Middle frontal gyrus (tissue), 1 donor: Measurements from ENCODE around the gene LPCAT1.

ENCODE experiments used
- DNase-seq: peaks from one replicate; pipeline ENCODE4 v3.0.0-alpha.2; 2015; ENCODE audit warnings: low spot score; ENCODE audit errors: extremely low spot score

LPCAT1 gene

GRCh38 chr5:1445313-1445688 is 78.5 kb downstream of the LPCAT1 start, which contains the start of gene SLC6A3:
SLC6A3 (minus strand) TSS chr5:1445440; CDS start chr5:1443197, 2,243 bp downstream.
- DNase-seq, result no peak

GRCh38 chr5:1444361-1445189 is 79.2 kb downstream of the LPCAT1 start:
- no peak for DNase-seq

- DNase-seq, result no peak
Observed at GRCh38 chr5:1443991-1444360, 79.8 kb downstream of the LPCAT1 start.

- DNase-seq, result no peak
Observed at GRCh38 chr5:1443171-1443570, 80.6 kb downstream of the LPCAT1 start.

DNA sequence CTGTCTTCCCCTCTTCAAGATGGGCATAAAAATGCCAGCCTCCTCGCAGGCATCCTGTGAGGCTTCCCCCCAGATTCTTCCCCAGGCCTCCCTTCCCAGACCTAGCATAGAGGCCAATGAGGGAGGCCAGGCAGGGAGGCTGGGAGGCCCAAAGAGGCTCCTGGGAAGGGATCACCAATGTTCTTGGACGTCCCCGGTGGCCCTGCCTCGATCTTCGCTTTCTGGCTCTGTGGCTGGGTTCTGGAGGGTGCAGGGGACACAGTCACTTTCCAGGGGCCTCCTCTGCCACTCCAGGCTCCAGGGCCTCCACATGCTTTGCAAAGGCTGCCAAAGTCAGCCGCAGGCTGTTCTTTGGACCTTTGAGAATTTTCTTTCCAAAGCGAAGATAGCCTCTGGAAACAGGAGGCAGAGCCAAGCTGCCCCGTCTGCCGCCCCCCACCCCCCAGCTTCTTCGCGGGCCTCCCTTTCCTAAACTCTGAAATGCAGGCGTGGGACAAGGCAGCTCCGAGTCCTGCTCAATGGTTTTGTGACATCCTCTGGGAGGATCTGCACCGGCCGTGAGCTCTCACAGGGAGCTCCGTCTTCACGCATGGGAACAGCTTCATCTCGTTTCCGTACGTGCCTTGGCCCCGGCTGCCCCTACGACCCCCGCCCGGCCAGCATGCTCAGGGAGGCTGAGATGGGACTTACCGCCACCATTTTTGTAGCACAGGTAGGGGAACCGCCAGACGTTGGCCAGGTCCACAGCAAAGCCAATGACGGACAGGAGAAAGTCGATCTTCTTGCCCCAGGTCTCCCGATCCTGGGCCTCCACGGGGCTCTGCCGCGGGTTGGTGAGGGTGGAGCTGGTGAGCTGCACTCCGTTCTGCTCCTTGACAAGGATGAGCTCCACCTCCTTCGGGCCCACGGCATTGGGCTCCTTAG is 81.3 kb downstream of the LPCAT1 start:
- no peak for DNase-seq

DNA sequence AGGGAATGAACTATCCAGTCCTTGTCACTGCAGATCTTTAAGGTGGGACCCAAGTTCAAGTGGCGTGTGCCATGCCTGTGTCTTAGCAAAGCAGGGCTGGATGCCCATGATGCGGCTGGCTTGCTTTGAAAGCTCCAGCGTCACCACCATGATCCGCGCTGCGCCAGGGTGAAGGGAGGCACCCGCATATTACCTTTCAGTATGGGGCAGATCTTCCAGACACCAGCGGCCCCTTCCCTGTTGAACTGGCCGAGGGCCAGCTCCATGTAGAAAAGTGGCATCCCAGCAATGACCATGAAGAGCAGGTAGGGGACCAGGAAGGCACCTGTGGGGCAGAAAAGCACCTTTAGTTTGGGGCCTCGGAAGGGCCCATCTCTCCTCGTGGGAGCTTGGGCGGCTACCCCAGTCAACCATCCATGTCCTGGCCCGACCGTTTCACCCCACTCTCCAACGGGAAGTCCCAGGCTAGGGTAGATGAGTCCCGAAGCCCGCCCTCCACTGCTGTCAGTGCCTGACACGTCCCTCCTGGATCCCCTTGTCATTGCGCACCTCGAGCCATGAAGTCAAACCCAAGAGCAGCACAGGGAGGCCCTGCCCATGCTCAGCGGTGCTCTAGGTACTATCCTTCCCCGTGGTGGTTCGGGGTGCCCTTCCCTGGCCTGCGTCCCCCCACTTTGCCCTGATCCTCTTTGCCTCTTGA is 82.4 kb downstream of the LPCAT1 start:
- no peak for DNase-seq

GRCh38 chr5:1440098-1440493 is 83.7 kb downstream of the LPCAT1 start:
- DNase-seq, result no peak

- no peak for DNase-seq
Observed at GRCh38 chr5:1439388-1440097, 84.2 kb downstream of the LPCAT1 start.

- no peak for DNase-seq
Observed at GRCh38 chr5:1438871-1439270, 84.9 kb downstream of the LPCAT1 start.

DNA sequence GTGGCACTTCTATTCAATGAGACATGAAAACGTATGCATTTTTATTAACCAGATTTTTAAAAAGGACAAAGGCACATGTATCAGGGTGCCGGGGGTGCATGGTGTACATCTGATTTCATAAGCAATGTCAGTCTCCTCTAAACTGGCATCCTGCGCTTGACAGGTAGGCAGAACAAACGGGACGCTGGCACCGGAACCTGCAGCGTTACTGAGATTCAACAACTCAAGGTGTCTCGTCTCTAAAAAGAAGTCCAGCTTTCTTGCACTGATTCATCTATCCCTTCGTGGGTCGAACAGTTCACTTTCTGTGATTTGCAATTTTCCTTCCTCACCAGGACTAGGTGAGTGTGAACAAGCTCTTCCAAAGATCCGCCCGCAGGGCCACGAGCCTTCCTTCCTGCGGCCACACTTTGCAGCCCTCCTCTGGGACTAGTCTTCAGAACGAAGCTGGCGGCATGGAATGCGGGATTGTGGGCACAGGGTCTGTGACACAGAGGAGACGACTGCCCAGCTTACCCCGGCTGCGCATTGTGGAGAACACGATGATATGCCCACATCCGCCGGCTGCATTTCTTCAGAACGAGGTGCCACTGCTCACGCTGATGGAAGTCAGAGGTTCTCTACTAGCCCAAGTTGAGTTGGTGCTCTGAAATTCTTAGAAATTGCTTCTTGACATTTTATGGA is 85.7 kb downstream of the LPCAT1 start:
- DNase-seq, result no peak

DNA sequence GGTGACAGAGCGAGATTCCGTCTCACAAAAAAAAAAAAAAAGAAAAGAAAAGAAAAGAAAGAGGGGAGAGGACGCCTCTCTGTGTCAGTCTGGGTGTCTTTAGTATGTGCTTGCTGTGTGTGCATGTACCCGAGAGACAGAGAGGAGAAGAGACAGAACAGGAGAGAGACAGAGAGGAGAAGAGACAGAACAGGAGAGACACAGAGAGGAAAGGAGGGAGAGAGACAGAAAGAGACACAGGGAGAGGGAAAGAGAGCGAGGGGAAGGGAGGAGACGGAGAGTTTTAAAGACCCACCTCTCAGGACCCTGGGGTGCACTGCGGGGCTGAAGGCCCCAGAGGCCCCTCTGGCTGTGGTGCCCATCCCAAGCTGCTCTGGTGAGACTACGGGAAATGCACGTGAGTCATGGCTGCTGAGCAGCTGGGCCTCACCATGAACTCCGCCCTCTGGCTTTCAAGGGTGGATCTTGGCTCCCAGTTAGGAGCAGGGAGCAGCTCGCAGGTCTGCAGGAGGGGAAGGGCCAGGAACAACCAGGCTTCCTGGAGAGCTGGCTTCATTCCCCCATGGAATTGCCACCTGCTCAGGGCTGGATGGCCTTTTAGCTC is 86.4 kb downstream of the LPCAT1 start:
- no peak for DNase-seq

DNA sequence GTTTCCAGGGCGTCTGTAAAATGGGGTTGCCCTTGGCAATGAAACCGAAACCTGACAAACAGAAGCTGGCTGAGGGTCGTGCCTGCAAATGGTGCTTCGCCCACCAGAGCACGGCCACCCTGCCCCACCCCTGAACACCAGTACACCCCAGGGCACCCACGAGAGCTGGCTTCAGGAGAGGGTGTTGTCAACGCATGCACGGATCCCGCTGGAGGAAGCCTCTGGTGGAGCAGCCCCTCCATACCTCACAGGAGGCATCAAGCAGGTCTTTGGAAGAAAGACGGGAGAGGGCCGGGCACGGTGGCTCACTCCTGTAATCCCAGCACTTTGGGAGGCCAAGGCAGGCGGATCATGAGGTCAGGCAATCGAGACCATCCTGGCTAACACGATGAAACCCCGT is 87.1 kb downstream of the LPCAT1 start:
- DNase-seq, result no peak

DNA sequence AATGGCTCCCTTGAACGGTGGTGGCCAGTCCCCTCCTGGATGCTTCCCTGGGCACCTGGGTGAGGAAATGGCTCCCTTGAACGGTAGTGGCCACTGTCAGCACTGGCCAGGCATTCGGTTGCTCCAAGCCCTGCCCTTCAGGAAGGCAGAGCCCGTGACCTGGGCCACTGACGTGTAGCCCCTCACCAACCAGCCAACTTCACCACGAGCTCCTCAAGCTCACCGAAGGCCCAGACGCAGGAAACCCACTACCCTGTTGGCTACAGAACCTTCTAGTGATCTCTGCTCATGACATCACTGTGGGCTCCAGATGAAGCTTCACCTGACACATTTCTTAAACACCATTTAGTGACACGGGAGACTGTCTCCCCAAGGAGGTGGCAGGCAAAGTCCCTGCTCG is 87.7 kb downstream of the LPCAT1 start:
- no peak for DNase-seq

GRCh38 chr5:1435369-1435768 is 88.4 kb downstream of the LPCAT1 start:
- DNase-seq, result no peak

DNA sequence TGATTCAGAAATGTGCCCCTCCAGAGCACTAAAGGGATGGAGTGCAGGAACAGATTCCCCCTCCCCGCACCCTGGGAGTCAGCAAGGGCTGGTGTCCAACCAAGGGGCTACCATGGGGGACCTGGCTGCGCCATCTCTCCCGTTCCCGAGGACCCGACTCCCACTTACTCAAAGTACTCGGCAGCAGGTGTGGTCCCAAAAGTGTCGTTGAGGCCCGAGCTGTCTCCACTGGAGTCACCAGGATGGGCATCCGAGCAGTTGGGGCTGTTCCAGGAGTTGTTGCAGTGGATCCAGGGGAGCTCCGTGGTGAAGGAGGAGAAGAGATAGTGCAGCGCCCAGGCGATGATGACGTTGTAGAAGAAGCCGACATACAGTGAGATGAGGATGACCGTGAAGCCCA is 91.5 kb downstream of the LPCAT1 start:
- DNase-seq, result no peak

- no peak for DNase-seq
Observed at GRCh38 chr5:1431896-1432295, 91.9 kb downstream of the LPCAT1 start.

DNA sequence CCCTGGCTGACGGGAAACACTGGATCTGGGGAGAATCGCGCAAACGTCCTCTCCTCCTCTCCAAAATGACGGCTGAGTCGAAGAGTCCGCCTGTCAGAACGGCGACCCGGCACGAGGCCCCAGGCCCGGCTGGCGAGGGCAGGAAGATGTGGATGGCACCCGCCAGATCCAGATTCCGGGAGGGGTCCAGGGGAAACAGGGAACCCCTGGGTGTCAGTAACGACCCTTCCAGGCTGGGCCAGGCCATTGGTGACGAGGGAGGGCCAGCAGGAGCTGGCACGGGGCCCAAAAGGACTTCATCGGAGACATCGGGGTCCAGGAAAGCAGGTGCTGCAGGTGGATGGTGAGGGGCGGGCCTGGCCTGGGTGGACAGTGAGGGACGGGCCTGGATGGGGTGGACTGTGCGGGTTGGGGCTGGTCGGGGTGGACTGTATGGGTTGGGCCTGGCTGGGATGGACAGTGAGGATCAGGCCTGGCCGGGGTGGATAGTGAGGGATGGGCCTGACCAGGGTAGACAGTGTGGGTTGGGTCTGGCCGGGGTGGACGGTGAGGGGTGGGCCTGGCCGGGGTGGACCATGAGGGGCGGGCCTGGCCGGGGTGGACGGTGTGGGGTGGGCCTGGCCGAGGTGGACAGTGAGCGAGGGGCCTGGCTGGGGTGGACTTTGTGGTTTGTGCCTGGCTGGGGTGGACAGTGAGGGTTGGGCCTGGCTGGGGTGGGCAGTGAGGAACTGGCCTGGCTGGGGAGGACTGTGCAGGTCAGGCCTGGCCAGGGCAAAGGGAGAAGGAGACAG is 92.5 kb downstream of the LPCAT1 start:
- DNase-seq, result no peak

DNA sequence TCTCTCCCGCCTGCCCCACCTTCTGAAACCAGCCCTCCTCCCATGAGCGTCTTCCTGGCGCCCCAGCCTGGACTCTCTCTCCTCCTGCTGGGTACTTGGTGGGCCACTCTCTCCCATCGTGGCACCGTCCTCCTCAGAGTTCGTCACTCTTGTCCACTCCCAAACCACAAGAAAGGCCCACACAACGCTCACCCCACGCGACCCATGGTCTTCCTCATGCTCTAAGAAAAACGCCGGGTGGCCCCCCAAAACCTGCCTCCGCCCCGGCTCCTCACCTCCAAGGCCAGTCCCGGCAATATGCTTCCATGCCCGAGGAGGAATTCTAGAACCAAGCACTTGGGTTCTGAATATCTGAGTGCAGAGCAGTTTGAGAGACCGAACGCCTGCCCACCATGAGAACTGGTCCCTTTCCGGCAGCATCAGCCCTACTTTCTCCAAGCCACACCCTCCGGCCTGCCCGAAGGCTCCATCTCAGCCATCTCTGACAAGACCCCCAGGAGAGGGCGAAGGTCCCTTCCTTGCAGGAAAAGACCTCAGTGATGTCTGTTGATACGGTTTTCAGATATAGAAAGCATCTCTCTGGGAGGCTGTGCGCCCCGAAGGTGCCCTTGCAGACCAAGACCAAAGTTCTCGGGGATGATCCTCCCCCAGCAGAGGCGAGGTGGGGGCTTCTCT is 93.5 kb downstream of the LPCAT1 start:
- DNase-seq, result no peak

GRCh38 chr5:1429496-1429895 is 94.3 kb downstream of the LPCAT1 start:
- DNase-seq, result no peak
